HEK293T (cell line): ENCODE data around the gene MAGI2.

Source experiments
- ARNT ChIP-seq: fragments of 450-650 bp; IDR thresholded peaks from 2 replicates; pipeline ENCODE4 v1.6.1; 2017; ENCODE audit warnings: mild to moderate bottlenecking
- ELF4 ChIP-seq: fragments of 450-650 bp; IDR thresholded peaks from 2 replicates; pipeline ENCODE4 v1.6.1; 2017; ENCODE audit warnings: antibody characterized with exemption
- FOXA1 ChIP-seq: fragments of 450-650 bp; IDR thresholded peaks from 2 replicates; pipeline ENCODE4 v1.6.1; 2016; ENCODE audit warnings: mild to moderate bottlenecking
- FOXK2 ChIP-seq: fragments of 450-650 bp; IDR thresholded peaks from 2 replicates; pipeline ENCODE4 v1.6.1; 2016; ENCODE audit warnings: mild to moderate bottlenecking
- FOXM1 ChIP-seq: fragments of 450-650 bp; IDR thresholded peaks from 2 replicates; pipeline ENCODE4 v1.6.1; 2017; ENCODE audit warnings: mild to moderate bottlenecking, borderline replicate concordance
- NFRKB ChIP-seq: fragments of 450-650 bp; IDR thresholded peaks from 2 replicates; pipeline ENCODE4 v1.6.1; 2016; ENCODE audit warnings: mild to moderate bottlenecking, moderate library complexity
- SP1 ChIP-seq: fragments of 450-650 bp; IDR thresholded peaks from 2 replicates; pipeline ENCODE4 v1.6.1; 2017
- SUZ12 ChIP-seq: fragments of 450-650 bp; IDR thresholded peaks from 2 replicates; pipeline ENCODE4 v1.6.1; 2016; ENCODE audit warnings: mild to moderate bottlenecking

- no peak for TF ChIP-seq SUZ12
- TF ChIP-seq SP1 = no peak
- TF ChIP-seq ARNT = no peak
- no peak for TF ChIP-seq FOXK2
- no peak for TF ChIP-seq NFRKB
- no peak for TF ChIP-seq FOXM1
- no peak for TF ChIP-seq ELF4
- TF ChIP-seq FOXA1 = no peak
These were observed 135.7 kb downstream of the MAGI2 start for GRCh38 chr7:79317728-79318127.
